PFSK-1 (cell line): ENCODE measurements around the gene CIAO2B.

Experiments used
- FOXP2 ChIP-seq: optimal IDR thresholded peaks from 2 replicates; pipeline ENCODE3; 2011; ENCODE audit warnings: borderline replicate concordance, control low read depth, inconsistent platforms; ENCODE audit not compliant: insufficient read depth; ENCODE audit errors: extremely low read length, extremely low read depth
- POLR2AphosphoS5 ChIP-seq: IDR thresholded peaks from 2 replicates; pipeline ENCODE4 v1.6.1; 2012; ENCODE audit warnings: low read depth, mild to moderate bottlenecking, control low read depth, low read length, moderate library complexity
- REST ChIP-seq, 2 experiments: IDR thresholded peaks; 2 replicates each; pipeline versions ENCODE4 v1.6.1 to v1.8.0; 2011 to 2012; ENCODE audit warnings: low read depth in 2 of 2, low read length in 2 of 2, control low read depth in 1 of 2, inconsistent platforms in 1 of 2, mild to moderate bottlenecking in 1 of 2, moderate library complexity in 1 of 2; ENCODE audit not compliant: insufficient read depth in 1 of 2
- SIN3A ChIP-seq: IDR thresholded peaks from 2 replicates; pipeline ENCODE4 v1.6.1; 2012; ENCODE audit warnings: mild to moderate bottlenecking, low read length, moderate library complexity, borderline replicate concordance; ENCODE audit not compliant: insufficient read depth
- TAF1 ChIP-seq: IDR thresholded peaks from 2 replicates; pipeline ENCODE4 v1.6.1; 2012; ENCODE audit warnings: low read length, control low read depth, borderline replicate concordance; ENCODE audit not compliant: insufficient read depth

The CIAO2B gene

GRCh38 chr16:66918355-66918754, 15.8 kb downstream of the CIAO2B start:
- TF ChIP-seq FOXP2 (no peak), POLR2AphosphoS5 (no peak), TAF1 (no peak), REST (IDR thresholded peaks at IDR 0.05; ENCODE audit: insufficient read depth in 1 of 2, low read depth in 2 of 2, low read length in 2 of 2) (no peak), SIN3A (no peak)

- TF ChIP-seq REST (IDR thresholded peaks at IDR 0.05; ENCODE audit: insufficient read depth in 1 of 2, low read depth in 2 of 2, low read length in 2 of 2) (no peak), FOXP2 (no peak), POLR2AphosphoS5 (no peak), SIN3A (no peak), TAF1 (no peak)
Measured at GRCh38 chr16:66917741-66918140, 16.5 kb downstream of the CIAO2B start.

- TF ChIP-seq TAF1: no peak
- TF ChIP-seq SIN3A: no peak
- no peak for TF ChIP-seq FOXP2
- no peak for TF ChIP-seq REST (IDR thresholded peaks at IDR 0.05; ENCODE audit: insufficient read depth in 1 of 2, low read depth in 2 of 2, low read length in 2 of 2)
- TF ChIP-seq POLR2AphosphoS5: no peak
Measured at GRCh38 chr16:66916518-66916917, 17.7 kb downstream of the CIAO2B start.

- no peak for TF ChIP-seq POLR2AphosphoS5
- no peak for TF ChIP-seq REST (IDR thresholded peaks at IDR 0.05; ENCODE audit: insufficient read depth in 1 of 2, low read depth in 2 of 2, low read length in 2 of 2)
- TF ChIP-seq TAF1: no peak
- no peak for TF ChIP-seq SIN3A
- TF ChIP-seq FOXP2: no peak
Measured at GRCh38 chr16:66915041-66915440, 19.2 kb downstream of the CIAO2B start.

- no peak for TF ChIP-seq FOXP2
- TF ChIP-seq TAF1: no peak
- no peak for TF ChIP-seq SIN3A
- no peak for TF ChIP-seq REST (IDR thresholded peaks at IDR 0.05; ENCODE audit: insufficient read depth in 1 of 2, low read depth in 2 of 2, low read length in 2 of 2)
- no peak for TF ChIP-seq POLR2AphosphoS5
Measured at GRCh38 chr16:66914541-66914940, 19.7 kb downstream of the CIAO2B start.
